HepG2 (cell line): ENCODE measurements around the gene CLIC3.

Experiments
- EZH2 ChIP-seq: conservative IDR thresholded peaks from 2 replicates; pipeline ENCODE4 v1.6.1; 2012; ENCODE audit warnings: mild to moderate bottlenecking, low read depth, low read length, moderate library complexity
- JUND ChIP-seq: sonication (generic); formaldehyde crosslinking; IDR thresholded peaks from 2 replicates; pipeline ENCODE4 v1.8.0; 2022; ENCODE audit warnings: mild to moderate bottlenecking, missing genetic modification reagents
- MEIS1 ChIP-seq: sonication (generic); formaldehyde crosslinking; IDR thresholded peaks from 2 replicates; pipeline ENCODE4 v1.9.0; 2021; ENCODE audit warnings: mild to moderate bottlenecking, missing genetic modification reagents, moderate library complexity, borderline replicate concordance
- NR2F1 ChIP-seq, 2 experiments: fragments of 450-650 bp in 1 of 2; formaldehyde crosslinking in 1 of 2; IDR thresholded peaks; 2 replicates each; pipeline versions ENCODE4 v1.5.0 to v1.6.1; 2016 to 2020; ENCODE audit warnings: mild to moderate bottlenecking in 1 of 2, missing compliant biosample characterization in 1 of 2, missing genetic modification reagents in 1 of 2, moderate library complexity in 1 of 2
- POLR2A ChIP-seq, 2 experiments: IDR thresholded peaks; 2 replicates each; pipeline ENCODE4 v1.6.1; 2011; ENCODE audit warnings: low read depth in 2 of 2, low read length in 2 of 2, mild to moderate bottlenecking in 1 of 2, moderate library complexity in 1 of 2; ENCODE audit not compliant: insufficient read depth in 1 of 2
- POLR2AphosphoS5 ChIP-seq: IDR thresholded peaks from 2 replicates; pipeline ENCODE4 v1.6.1; 2012; ENCODE audit warnings: low read depth, low read length
- TARDBP ChIP-seq: sonication (generic); formaldehyde crosslinking; IDR thresholded peaks from 2 replicates; pipeline ENCODE4 v1.8.0; 2022; ENCODE audit warnings: mild to moderate bottlenecking, missing genetic modification reagents
- TF ChIP-seq, protein P1 (sequence below): sonication (generic); formaldehyde crosslinking; IDR thresholded peaks from 2 replicates; pipeline ENCODE4 v1.4.0; 2020; ENCODE audit warnings: missing genetic modification reagents
- TF ChIP-seq, protein P2 (sequence below): sonication (generic); formaldehyde crosslinking; IDR thresholded peaks from 2 replicates; pipeline ENCODE4 v1.5.0; 2020; ENCODE audit warnings: mild to moderate bottlenecking, missing genetic modification reagents, moderate library complexity
- TF ChIP-seq, protein P3 (sequence below): sonication (generic); formaldehyde crosslinking; IDR thresholded peaks from 2 replicates; pipeline ENCODE4 v1.8.1; 2023; ENCODE audit warnings: mild to moderate bottlenecking, missing genetic modification reagents
- TF ChIP-seq, protein P4 (sequence below): sonication (generic); formaldehyde crosslinking; IDR thresholded peaks from 2 replicates; pipeline ENCODE4 v1.4.0; 2020; ENCODE audit warnings: missing genetic modification reagents, mild to moderate bottlenecking, borderline replicate concordance
- TF ChIP-seq, protein P5 (sequence below): sonication (generic); formaldehyde crosslinking; IDR thresholded peaks from 2 replicates; pipeline ENCODE4 v1.8.0; 2022; ENCODE audit warnings: mild to moderate bottlenecking, missing genetic modification reagents, borderline replicate concordance

DNA sequence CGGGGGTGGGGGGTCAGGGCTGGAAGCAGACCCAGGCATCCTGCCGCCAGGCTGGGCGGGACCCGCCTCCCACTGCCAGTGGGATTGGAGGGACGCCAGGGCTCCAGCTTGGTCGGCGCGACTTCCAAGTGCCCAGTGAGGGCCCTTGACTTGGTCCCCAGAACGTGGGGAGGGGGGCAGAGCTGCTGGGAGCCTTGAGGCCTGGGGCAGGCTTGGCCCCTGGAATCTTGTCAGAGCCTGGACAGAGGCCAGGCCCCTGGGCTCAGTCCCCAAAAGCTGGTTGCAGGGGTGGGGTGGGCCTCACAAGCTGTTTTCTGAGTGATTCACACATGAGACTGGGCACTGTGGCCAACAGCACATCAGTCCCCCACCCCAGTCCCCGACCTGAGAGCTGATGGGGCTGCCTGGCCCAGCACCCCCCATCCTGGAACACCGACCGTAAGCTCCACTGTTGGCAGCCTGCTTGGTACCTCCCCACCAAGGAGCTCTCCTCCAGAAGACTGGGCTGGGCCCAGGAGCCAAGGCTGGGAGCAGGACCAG is 526 bp downstream of the CLIC3 start:
- TF ChIP-seq NR2F1 (CRISPR knock-in tag; IDR thresholded peaks at IDR 0.05) = no peak
- TF ChIP-seq TARDBP = no peak
- TF ChIP-seq, protein P1, sequence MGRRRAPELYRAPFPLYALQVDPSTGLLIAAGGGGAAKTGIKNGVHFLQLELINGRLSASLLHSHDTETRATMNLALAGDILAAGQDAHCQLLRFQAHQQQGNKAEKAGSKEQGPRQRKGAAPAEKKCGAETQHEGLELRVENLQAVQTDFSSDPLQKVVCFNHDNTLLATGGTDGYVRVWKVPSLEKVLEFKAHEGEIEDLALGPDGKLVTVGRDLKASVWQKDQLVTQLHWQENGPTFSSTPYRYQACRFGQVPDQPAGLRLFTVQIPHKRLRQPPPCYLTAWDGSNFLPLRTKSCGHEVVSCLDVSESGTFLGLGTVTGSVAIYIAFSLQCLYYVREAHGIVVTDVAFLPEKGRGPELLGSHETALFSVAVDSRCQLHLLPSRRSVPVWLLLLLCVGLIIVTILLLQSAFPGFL (CRISPR knock-in tag) = no peak
- TF ChIP-seq, protein P2, sequence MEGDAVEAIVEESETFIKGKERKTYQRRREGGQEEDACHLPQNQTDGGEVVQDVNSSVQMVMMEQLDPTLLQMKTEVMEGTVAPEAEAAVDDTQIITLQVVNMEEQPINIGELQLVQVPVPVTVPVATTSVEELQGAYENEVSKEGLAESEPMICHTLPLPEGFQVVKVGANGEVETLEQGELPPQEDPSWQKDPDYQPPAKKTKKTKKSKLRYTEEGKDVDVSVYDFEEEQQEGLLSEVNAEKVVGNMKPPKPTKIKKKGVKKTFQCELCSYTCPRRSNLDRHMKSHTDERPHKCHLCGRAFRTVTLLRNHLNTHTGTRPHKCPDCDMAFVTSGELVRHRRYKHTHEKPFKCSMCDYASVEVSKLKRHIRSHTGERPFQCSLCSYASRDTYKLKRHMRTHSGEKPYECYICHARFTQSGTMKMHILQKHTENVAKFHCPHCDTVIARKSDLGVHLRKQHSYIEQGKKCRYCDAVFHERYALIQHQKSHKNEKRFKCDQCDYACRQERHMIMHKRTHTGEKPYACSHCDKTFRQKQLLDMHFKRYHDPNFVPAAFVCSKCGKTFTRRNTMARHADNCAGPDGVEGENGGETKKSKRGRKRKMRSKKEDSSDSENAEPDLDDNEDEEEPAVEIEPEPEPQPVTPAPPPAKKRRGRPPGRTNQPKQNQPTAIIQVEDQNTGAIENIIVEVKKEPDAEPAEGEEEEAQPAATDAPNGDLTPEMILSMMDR (CRISPR knock-in tag) = no peak
- no peak for TF ChIP-seq MEIS1 (CRISPR knock-in tag)
- TF ChIP-seq, protein P3, sequence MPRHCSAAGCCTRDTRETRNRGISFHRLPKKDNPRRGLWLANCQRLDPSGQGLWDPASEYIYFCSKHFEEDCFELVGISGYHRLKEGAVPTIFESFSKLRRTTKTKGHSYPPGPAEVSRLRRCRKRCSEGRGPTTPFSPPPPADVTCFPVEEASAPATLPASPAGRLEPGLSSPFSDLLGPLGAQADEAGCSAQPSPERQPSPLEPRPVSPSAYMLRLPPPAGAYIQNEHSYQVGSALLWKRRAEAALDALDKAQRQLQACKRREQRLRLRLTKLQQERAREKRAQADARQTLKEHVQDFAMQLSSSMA (CRISPR knock-in tag) = no peak
- no peak for TF ChIP-seq JUND
- TF ChIP-seq, protein P4, sequence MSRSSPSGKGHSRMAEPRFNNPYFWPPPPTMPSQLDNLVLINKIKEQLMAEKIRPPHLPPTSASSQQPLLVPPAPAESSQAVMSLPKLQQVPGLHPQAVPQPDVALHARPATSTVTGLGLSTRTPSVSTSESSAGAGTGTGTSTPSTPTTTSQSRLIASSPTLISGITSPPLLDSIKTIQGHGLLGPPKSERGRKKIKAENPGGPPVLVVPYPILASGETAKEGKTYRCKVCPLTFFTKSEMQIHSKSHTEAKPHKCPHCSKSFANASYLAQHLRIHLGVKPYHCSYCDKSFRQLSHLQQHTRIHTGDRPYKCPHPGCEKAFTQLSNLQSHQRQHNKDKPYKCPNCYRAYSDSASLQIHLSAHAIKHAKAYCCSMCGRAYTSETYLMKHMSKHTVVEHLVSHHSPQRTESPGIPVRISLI (CRISPR knock-in tag) = no peak
- TF ChIP-seq EZH2 = no peak
- no peak for TF ChIP-seq POLR2A (IDR thresholded peaks at IDR 0.05; ENCODE audit: insufficient read depth in 1 of 2, low read depth in 2 of 2, low read length in 2 of 2)
- no peak; the same call in 1 of the 2 replicates for TF ChIP-seq POLR2AphosphoS5
- TF ChIP-seq, protein P5, sequence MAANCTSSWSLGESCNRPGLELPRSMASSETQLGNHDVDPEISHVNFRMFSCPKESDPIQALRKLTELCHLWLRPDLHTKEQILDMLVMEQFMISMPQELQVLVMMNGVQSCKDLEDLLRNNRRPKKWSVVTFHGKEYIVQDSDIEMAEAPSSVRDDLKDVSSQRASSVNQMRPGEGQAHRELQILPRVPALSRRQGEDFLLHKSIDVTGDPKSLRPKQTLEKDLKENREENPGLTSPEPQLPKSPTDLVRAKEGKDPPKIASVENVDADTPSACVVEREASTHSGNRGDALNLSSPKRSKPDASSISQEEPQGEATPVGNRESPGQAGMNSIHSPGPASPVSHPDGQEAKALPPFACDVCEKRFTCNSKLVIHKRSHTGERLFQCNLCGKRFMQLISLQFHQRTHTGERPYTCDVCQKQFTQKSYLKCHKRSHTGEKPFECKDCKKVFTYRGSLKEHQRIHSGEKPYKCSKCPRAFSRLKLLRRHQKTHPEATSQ = no peak
